ENCODE data around the gene DBT.

DNA sequence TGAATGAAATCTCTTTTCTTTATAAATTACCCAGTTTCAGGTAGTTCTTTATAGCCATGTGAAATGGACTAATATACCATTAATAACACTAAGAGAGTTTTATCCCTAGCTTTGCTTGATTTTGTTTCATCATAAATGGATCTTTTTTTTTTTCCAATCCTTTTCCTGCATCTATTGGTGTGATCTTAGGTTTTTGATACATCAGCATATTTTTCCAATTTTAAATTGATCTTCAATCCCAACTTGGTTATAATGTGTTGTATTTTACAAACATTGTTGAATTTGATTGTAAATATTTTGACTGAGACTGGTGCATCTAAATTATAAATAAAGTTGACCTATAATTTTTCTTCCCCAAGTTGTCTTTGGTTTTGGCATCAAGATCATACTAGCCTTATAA, 12.1 kb upstream of the DBT start:
- TF ChIP-seq, protein P1, sequence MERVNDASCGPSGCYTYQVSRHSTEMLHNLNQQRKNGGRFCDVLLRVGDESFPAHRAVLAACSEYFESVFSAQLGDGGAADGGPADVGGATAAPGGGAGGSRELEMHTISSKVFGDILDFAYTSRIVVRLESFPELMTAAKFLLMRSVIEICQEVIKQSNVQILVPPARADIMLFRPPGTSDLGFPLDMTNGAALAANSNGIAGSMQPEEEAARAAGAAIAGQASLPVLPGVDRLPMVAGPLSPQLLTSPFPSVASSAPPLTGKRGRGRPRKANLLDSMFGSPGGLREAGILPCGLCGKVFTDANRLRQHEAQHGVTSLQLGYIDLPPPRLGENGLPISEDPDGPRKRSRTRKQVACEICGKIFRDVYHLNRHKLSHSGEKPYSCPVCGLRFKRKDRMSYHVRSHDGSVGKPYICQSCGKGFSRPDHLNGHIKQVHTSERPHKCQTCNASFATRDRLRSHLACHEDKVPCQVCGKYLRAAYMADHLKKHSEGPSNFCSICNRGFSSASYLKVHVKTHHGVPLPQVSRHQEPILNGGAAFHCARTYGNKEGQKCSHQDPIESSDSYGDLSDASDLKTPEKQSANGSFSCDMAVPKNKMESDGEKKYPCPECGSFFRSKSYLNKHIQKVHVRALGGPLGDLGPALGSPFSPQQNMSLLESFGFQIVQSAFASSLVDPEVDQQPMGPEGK (CRISPR knock-in tag; IDR thresholded peaks at IDR 0.05; ENCODE audit: borderline replicate concordance): no peak
- TF ChIP-seq ARNTL (CRISPR knock-in tag; IDR thresholded peaks at IDR 0.05; ENCODE audit: borderline replicate concordance, low read depth) (no peak), ZNF70 (CRISPR knock-in tag; IDR thresholded peaks at IDR 0.05) (no peak), ZFP30 (CRISPR knock-in tag; IDR thresholded peaks at IDR 0.05) (no peak), BACH2 (CRISPR knock-in tag; IDR thresholded peaks at IDR 0.05; ENCODE audit: borderline replicate concordance) (no peak), ZNF565 (CRISPR knock-in tag; conservative IDR thresholded peaks at IDR 0.05; ENCODE audit: low read depth) (no peak), RARB (CRISPR knock-in tag; IDR thresholded peaks at IDR 0.05) (no peak), CSDC2 (CRISPR knock-in tag; IDR thresholded peaks at IDR 0.05) (no peak), ZFP3 (CRISPR knock-in tag; IDR thresholded peaks at IDR 0.05) (no peak), ZC3H10 (CRISPR knock-in tag; IDR thresholded peaks at IDR 0.05) (no peak), ZNF8 (CRISPR knock-in tag; IDR thresholded peaks at IDR 0.05) (no peak)
- TF ChIP-seq, protein P2, sequence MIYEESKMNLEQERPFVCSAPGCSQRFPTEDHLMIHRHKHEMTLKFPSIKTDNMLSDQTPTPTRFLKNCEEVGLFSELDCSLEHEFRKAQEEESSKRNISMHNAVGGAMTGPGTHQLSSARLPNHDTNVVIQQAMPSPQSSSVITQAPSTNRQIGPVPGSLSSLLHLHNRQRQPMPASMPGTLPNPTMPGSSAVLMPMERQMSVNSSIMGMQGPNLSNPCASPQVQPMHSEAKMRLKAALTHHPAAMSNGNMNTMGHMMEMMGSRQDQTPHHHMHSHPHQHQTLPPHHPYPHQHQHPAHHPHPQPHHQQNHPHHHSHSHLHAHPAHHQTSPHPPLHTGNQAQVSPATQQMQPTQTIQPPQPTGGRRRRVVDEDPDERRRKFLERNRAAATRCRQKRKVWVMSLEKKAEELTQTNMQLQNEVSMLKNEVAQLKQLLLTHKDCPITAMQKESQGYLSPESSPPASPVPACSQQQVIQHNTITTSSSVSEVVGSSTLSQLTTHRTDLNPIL (CRISPR knock-in tag; IDR thresholded peaks at IDR 0.05; ENCODE audit: low read depth): no peak
- TF ChIP-seq, protein P3, sequence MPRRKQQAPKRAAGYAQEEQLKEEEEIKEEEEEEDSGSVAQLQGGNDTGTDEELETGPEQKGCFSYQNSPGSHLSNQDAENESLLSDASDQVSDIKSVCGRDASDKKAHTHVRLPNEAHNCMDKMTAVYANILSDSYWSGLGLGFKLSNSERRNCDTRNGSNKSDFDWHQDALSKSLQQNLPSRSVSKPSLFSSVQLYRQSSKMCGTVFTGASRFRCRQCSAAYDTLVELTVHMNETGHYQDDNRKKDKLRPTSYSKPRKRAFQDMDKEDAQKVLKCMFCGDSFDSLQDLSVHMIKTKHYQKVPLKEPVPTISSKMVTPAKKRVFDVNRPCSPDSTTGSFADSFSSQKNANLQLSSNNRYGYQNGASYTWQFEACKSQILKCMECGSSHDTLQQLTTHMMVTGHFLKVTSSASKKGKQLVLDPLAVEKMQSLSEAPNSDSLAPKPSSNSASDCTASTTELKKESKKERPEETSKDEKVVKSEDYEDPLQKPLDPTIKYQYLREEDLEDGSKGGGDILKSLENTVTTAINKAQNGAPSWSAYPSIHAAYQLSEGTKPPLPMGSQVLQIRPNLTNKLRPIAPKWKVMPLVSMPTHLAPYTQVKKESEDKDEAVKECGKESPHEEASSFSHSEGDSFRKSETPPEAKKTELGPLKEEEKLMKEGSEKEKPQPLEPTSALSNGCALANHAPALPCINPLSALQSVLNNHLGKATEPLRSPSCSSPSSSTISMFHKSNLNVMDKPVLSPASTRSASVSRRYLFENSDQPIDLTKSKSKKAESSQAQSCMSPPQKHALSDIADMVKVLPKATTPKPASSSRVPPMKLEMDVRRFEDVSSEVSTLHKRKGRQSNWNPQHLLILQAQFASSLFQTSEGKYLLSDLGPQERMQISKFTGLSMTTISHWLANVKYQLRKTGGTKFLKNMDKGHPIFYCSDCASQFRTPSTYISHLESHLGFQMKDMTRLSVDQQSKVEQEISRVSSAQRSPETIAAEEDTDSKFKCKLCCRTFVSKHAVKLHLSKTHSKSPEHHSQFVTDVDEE (CRISPR knock-in tag; IDR thresholded peaks at IDR 0.05): no peak

Measured in SK-N-SH treated with all-trans-retinoic acid at 6 μM for 48 hours (cell line).